ENCODE results near the gene KCNJ12. TPM values are rescaled to one million over a fixed set of nuclear protein-coding genes. Genes with fewer than 3 reads are reported as not detected.
"Not testable (repeated sequence)": the region's sequence is repeated elsewhere in the genome, so short reads cannot be mapped to it uniquely, and the experiment has no call there.

Gene KCNJ12
- total RNA-seq, 2 experiments from 2014 or later, result 0.11 TPM; not detected in 1

DNA sequence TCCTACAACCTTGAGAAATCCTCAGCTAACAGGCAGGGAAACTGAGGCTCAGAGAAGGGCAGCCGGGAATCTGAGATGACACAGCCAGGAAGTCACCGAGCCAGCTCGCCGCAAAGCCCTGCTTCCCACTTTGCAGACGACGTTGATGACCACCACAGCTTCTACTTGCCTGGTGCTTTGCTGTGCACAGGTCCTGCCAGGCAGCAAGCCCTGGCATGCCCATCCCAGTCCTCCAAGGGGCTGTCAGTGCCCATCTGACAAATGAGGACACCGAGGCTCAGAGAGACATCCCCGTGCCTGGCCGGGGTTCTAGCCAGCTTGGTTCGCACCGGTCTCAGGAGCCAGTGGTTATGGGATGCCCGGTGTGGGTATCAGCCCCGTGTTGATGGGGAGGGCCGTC lies 20.1 kb downstream of the KCNJ12 start:
- H3K36me3 ChIP-seq (ENCODE audit: insufficient read depth, low read length), result no peaks in the 10 kb centered on the region
- H3K4me1 ChIP-seq (ENCODE audit: insufficient read depth, low read length), result no peaks in the 10 kb centered on the region
- H3K27ac Mint-ChIP-seq, result no peak overlapping the region
- no peaks in the 10 kb centered on the region for H3K27me3 Mint-ChIP-seq
- no peak overlapping the region for H3K4me3 ChIP-seq (ENCODE audit: low read length)
- H3K27ac ChIP-seq (ENCODE audit: low read depth in 1 of 2, low read length in 2 of 2), result no peak overlapping the region
- no peaks in the 10 kb centered on the region for H3K4me1 Mint-ChIP-seq (ENCODE audit: low read depth)
- TF ChIP-seq, protein P1, sequence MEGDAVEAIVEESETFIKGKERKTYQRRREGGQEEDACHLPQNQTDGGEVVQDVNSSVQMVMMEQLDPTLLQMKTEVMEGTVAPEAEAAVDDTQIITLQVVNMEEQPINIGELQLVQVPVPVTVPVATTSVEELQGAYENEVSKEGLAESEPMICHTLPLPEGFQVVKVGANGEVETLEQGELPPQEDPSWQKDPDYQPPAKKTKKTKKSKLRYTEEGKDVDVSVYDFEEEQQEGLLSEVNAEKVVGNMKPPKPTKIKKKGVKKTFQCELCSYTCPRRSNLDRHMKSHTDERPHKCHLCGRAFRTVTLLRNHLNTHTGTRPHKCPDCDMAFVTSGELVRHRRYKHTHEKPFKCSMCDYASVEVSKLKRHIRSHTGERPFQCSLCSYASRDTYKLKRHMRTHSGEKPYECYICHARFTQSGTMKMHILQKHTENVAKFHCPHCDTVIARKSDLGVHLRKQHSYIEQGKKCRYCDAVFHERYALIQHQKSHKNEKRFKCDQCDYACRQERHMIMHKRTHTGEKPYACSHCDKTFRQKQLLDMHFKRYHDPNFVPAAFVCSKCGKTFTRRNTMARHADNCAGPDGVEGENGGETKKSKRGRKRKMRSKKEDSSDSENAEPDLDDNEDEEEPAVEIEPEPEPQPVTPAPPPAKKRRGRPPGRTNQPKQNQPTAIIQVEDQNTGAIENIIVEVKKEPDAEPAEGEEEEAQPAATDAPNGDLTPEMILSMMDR (IDR thresholded peaks at IDR 0.05), result no peak
- intact Hi-C loops (cut with DNase I, micrococcal nuclease), result no loop called here
- no peak for ATAC-seq (ENCODE audit: poor library complexity)
- POLR2A ChIA-PET, result no interaction called here
- H3K9me3 ChIP-seq (ENCODE audit: control insufficient read depth in 1 of 2, insufficient read depth in 1 of 2, low read length in 2 of 2), result peaks cover 0 to 12% of the 10 kb centered on the region in 2 experiments
- H3K4me3 Mint-ChIP-seq, result no peak overlapping the region
- DNase-seq, result no peak
- no peaks in the 10 kb centered on the region for H3K9me3 Mint-ChIP-seq
- CTCF ChIA-PET, result no interaction called here
- H3K27me3 ChIP-seq (ENCODE audit: control insufficient read depth in 1 of 2, insufficient read depth in 2 of 2, low read length in 2 of 2), result no peaks in the 10 kb centered on the region
- no peaks in the 10 kb centered on the region for H3K36me3 Mint-ChIP-seq (ENCODE audit: low read depth)

DNA sequence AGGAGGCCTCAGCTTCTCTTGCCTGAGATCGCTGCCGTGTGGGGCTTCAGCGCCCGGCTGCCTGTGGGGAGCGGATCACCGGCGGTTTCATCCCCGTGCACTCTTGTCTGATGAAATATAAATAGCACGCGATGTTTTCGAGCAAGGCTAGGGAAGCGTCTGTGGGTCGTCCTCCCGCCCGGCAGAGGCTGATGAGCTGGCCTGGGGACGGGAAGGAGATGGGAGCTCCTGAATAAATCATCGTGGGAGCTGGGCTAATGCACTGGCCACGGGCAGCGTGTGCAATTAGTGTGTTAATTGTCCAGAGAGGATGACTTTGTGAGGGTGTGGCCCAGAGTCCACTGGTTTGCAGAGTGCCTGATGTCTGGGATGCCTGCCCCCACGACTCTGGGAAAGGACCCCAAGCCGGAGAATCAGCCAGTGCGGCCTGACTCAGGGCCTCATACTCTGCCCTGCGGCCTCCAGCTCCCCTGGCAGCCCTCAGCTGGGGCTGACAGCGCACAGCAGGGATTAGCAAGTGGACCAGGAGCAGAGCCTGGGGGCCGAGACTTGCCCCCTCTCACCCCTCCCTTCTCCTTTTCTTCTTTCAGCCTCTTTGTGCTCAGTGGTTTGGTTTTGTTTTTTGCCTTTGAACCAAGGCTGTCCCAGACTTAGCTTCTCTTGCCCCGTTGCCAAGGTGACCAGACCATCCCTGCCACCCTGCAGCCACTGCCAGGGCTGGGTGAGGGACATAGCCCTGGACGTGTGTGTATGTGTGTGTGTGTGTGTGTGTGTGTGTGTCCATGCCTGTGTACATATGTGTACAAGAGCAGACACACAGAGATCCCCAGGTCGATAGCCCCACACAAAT lies 21.4 kb downstream of the KCNJ12 start:
- Mint-ChIP-seq H3K36me3 (ENCODE audit: low read depth) (no peaks in the 10 kb centered on the region), H3K9me3 (no peaks in the 10 kb centered on the region), H3K27ac (no peak overlapping the region), H3K4me1 (ENCODE audit: low read depth) (no peaks in the 10 kb centered on the region), H3K4me3 (no peak overlapping the region), H3K27me3 (no peaks in the 10 kb centered on the region)
- Histone ChIP-seq H3K4me1 (ENCODE audit: insufficient read depth, low read length) (no peaks in the 10 kb centered on the region), H3K36me3 (ENCODE audit: insufficient read depth, low read length) (no peaks in the 10 kb centered on the region), H3K4me3 (ENCODE audit: low read length) (no peak overlapping the region), H3K27ac (ENCODE audit: low read depth in 1 of 2, low read length in 2 of 2) (no peak overlapping the region), H3K9me3 (ENCODE audit: control insufficient read depth in 1 of 2, insufficient read depth in 1 of 2, low read length in 2 of 2) (peaks cover 0 to 17% of the 10 kb centered on the region in 2 experiments), H3K27me3 (ENCODE audit: control insufficient read depth in 1 of 2, insufficient read depth in 2 of 2, low read length in 2 of 2) (no peaks in the 10 kb centered on the region)
- ChIA-PET POLR2A (no interaction called here), CTCF (no interaction called here)
- DNase-seq (no peak), ATAC-seq (ENCODE audit: poor library complexity) (no peak)
- intact Hi-C loops (cut with DNase I, micrococcal nuclease), result no loop called here
- TF ChIP-seq, protein P1 (IDR thresholded peaks at IDR 0.05), result no peak

DNA sequence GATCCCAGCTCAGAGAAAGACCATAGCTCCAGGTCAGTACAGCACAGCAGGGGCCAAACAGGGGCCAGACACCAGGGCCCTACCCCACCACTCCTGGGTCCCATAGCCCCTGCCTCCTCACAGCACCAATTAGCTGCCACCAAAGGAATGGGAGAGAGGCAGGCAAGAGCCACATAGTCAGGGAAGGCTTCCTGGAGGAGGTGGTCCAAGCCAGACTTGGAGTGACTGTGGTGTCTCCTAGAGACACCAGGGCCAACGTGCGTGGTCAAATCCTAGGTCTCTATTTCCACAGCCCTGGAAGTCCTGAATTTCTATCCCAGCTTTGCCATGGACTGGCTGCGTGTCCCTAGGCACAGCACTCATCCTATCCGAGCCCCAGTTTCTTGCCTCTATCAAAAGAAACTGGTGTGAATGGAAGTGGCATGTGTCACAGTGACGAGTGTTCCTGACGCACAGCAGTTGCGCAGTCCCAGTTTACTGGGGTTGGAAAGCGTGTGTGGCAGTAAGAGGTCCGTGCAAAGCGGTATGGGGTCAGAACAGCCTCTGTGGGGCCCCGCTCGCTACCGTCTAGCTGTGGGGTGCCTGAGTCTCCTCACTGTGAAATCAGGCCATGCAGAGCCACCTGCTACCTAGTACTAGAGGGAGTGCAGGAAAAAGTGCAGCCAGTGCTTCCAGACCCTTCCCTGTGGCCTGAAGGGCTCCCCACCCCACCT lies 23.5 kb downstream of the KCNJ12 start:
- POLR2A ChIA-PET, result no interaction called here
- Histone ChIP-seq H3K27ac (ENCODE audit: low read depth in 1 of 2, low read length in 2 of 2) (no peak overlapping the region), H3K9me3 (ENCODE audit: control insufficient read depth in 1 of 2, insufficient read depth in 1 of 2, low read length in 2 of 2) (peaks cover 0 to 17% of the 10 kb centered on the region in 2 experiments), H3K4me3 (ENCODE audit: low read length) (no peak overlapping the region), H3K36me3 (ENCODE audit: insufficient read depth, low read length) (no peaks in the 10 kb centered on the region), H3K27me3 (ENCODE audit: control insufficient read depth in 1 of 2, insufficient read depth in 2 of 2, low read length in 2 of 2) (no peaks in the 10 kb centered on the region), H3K4me1 (ENCODE audit: insufficient read depth, low read length) (no peaks in the 10 kb centered on the region)
- Mint-ChIP-seq H3K9me3 (no peaks in the 10 kb centered on the region), H3K4me3 (no peak overlapping the region), H3K27me3 (no peaks in the 10 kb centered on the region), H3K36me3 (ENCODE audit: low read depth) (no peaks in the 10 kb centered on the region), H3K4me1 (ENCODE audit: low read depth) (no peaks in the 10 kb centered on the region), H3K27ac (no peak overlapping the region)
- intact Hi-C loops (cut with DNase I, micrococcal nuclease), result no loop called here
- ATAC-seq (ENCODE audit: poor library complexity) (no peak), DNase-seq (no peak)
- CTCF ChIA-PET, result no interaction called here
- TF ChIP-seq, protein P1 (IDR thresholded peaks at IDR 0.05), result no peak

DNA sequence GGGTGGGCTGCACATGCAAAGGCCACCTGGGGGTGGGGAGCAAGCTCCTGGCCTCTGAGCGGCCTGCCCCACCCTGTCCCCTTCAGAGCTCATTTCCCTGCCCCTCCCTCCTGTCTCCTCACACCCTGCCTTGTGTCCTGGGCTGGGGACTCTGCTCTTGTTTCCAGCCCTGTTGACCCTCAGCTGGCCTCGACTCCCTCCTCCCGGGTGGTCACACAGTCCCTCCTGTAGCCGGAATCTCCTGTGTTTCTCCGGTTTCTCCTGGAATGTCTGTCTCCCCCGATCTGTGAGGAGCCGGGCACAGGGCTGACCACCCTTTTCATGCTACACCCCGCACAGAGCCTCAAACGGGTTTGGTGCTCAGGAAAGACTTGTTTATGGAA lies 24.0 kb downstream of the KCNJ12 start:
- H3K4me1 Mint-ChIP-seq (ENCODE audit: low read depth); ATAC-seq (ENCODE audit: poor library complexity); H3K4me1 ChIP-seq (ENCODE audit: insufficient read depth, low read length); H3K27me3 ChIP-seq (ENCODE audit: control insufficient read depth in 1 of 2, insufficient read depth in 2 of 2, low read length in 2 of 2); H3K36me3 Mint-ChIP-seq (ENCODE audit: low read depth); DNase-seq; H3K27ac Mint-ChIP-seq; H3K36me3 ChIP-seq (ENCODE audit: insufficient read depth, low read length); H3K9me3 Mint-ChIP-seq; H3K27me3 Mint-ChIP-seq; POLR2A ChIA-PET; H3K4me3 ChIP-seq (ENCODE audit: low read length); H3K27ac ChIP-seq (ENCODE audit: low read depth in 1 of 2, low read length in 2 of 2); H3K4me3 Mint-ChIP-seq; intact Hi-C loops (cut with DNase I, micrococcal nuclease); CTCF ChIA-PET: not testable (repeated sequence)
- peaks cover 0 to 17% of the 10 kb centered on the region in 2 experiments for H3K9me3 ChIP-seq (ENCODE audit: control insufficient read depth in 1 of 2, insufficient read depth in 1 of 2, low read length in 2 of 2)
